Measurements from ENCODE around the gene TK1. TPM values are rescaled to one million over a fixed set of nuclear protein-coding genes. Genes with fewer than 3 reads are reported as not detected.

Gene TK1
- total RNA-seq, 4 donors from 2014 or later = 1.0 to 9.1 (median 7.0) TPM

DNA sequence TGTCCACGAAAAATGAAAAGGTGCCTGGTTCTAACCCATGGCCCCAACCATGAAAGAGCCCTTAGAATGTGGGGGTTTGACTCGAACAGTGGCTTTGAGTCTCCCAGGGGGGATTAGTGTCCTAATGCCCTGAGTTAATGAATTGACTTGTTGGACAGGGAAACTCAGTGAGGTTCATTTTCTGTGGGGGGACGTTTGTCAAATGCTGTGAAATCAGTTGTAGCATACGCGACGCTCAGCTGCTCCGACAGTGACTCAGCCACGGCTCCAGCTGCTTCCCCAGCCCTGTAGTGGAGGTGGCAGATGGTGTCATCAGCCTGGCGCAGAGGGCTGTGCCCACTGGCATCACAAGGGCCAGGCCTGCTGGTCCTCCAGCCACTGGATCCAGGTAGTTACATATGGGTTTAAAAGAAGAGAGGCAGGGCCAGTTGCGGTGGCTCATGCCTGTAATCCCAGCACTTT, 40.6 kb upstream of the TK1 start:
- H3K4me1 ChIP-seq = peaks cover 20% of the 10 kb centered on the region

DNA sequence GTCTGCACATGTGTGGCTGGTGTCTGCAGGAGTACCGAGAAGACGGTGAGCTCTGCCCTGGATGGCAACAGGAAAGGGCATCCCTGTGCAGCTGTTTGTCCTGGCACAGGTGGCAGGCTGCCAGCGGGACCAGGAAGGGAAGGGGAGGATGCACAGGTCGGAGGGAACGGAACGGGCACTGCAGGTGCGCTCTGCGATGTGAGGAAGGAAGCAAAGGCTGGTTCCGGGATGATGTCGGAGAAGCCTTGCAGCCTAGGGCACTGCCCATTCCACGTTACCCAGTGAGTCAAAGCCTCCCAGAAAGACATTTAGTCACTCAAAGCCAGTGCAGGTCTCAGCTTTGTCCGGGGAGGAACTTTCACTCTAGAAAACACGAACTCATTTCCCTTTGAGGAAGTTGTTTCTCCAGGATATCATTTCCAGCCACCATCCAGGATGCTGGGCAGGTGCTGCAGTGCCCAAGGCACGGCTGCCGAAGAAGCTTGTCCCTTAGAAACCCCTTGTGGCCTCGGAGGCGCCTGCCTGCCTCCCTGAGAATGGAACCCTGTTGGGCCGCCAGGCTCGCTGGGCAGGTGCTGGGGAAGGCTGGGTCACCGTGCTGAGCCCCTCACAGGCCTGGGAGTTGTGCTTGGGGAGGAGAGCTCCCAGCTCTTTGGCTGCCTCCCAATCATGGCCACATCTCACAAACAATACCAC, 40.1 kb upstream of the TK1 start:
- no peaks in the 10 kb centered on the region for H3K9me3 ChIP-seq
- no peaks in the 10 kb centered on the region for H3K36me3 ChIP-seq
- WGBS = 69% methylated on average over 15 of the region's 20 CpGs
- H3K27me3 ChIP-seq = peaks cover 27% of the 10 kb centered on the region
- peaks cover 15% of the 10 kb centered on the region for H3K4me1 ChIP-seq
- H3K27ac ChIP-seq = no peak overlapping the region
- TF ChIP-seq EP300 (IDR thresholded peaks at IDR 0.05) (no peak), POLR2A (IDR thresholded peaks at IDR 0.05) (no peak), POLR2AphosphoS5 (IDR thresholded peaks at IDR 0.05) (no peak)
- TF ChIP-seq, protein P1, sequence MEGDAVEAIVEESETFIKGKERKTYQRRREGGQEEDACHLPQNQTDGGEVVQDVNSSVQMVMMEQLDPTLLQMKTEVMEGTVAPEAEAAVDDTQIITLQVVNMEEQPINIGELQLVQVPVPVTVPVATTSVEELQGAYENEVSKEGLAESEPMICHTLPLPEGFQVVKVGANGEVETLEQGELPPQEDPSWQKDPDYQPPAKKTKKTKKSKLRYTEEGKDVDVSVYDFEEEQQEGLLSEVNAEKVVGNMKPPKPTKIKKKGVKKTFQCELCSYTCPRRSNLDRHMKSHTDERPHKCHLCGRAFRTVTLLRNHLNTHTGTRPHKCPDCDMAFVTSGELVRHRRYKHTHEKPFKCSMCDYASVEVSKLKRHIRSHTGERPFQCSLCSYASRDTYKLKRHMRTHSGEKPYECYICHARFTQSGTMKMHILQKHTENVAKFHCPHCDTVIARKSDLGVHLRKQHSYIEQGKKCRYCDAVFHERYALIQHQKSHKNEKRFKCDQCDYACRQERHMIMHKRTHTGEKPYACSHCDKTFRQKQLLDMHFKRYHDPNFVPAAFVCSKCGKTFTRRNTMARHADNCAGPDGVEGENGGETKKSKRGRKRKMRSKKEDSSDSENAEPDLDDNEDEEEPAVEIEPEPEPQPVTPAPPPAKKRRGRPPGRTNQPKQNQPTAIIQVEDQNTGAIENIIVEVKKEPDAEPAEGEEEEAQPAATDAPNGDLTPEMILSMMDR (IDR thresholded peaks at IDR 0.05) = no peak
- no peak overlapping the region for H3K4me3 ChIP-seq
- no peak for DNase-seq (ENCODE audit: low spot score in 2 of 2)

More for the DNA sequence above, 40.6 kb upstream of the TK1 start:
- 75% methylated on average over 9 of the region's 10 CpGs for WGBS
- Histone ChIP-seq H3K9me3 (no peaks in the 10 kb centered on the region), H3K4me3 (no peak overlapping the region), H3K36me3 (no peaks in the 10 kb centered on the region), H3K27me3 (peaks cover 33% of the 10 kb centered on the region), H3K27ac (no peak overlapping the region)
- DNase-seq (ENCODE audit: low spot score in 2 of 2) = no peak
- TF ChIP-seq, protein P1 (IDR thresholded peaks at IDR 0.05) = no peak
- TF ChIP-seq POLR2AphosphoS5 (IDR thresholded peaks at IDR 0.05) = no peak
- TF ChIP-seq EP300 (IDR thresholded peaks at IDR 0.05) = no peak
- no peak for TF ChIP-seq POLR2A (IDR thresholded peaks at IDR 0.05)

DNA sequence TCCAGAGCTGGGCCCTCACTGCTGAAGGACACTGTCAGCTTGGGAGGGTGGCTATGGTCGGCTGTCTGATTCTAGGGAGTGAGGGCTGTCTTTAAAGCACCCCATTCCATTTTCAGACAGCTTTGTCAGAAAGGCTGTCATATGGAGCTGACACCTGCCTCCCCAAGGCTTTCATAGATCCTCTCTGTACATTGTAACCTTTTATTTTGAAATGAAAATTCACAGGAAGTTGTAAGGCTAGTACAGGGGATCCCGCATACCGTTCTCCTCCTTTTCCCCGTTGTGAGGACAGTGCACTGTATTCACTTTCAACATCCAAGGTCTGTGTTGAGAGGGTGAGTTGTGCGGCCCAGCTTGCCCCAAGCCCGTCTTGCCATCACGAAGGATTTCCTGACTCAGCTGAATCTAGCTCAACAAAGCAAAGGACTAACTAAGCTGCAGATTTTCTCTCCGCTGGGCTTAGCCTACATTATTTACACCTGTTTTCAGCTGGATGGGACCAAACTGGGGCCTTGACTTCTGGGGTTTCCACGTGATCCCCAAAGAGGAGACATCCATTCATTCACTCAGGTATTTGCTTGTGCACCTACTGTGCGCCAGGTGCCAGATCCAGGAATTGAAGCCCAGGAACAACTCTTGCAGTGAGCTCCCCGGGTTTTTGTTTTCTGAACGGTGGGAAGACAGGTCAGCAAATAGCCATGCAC, 39.4 kb upstream of the TK1 start:
- H3K27ac ChIP-seq = no peak overlapping the region
- H3K9me3 ChIP-seq = no peaks in the 10 kb centered on the region
- TF ChIP-seq EP300 (IDR thresholded peaks at IDR 0.05) (no peak), POLR2A (IDR thresholded peaks at IDR 0.05) (no peak), POLR2AphosphoS5 (IDR thresholded peaks at IDR 0.05) (no peak)
- TF ChIP-seq, protein P1 (IDR thresholded peaks at IDR 0.05) = no peak
- no peak overlapping the region for H3K4me3 ChIP-seq
- peaks cover 9% of the 10 kb centered on the region for H3K4me1 ChIP-seq
- peaks cover 20% of the 10 kb centered on the region for H3K27me3 ChIP-seq
- no peak for DNase-seq (ENCODE audit: low spot score in 2 of 2)
- WGBS = 74% methylated on average over 12 of the region's 12 CpGs
- no peaks in the 10 kb centered on the region for H3K36me3 ChIP-seq

DNA sequence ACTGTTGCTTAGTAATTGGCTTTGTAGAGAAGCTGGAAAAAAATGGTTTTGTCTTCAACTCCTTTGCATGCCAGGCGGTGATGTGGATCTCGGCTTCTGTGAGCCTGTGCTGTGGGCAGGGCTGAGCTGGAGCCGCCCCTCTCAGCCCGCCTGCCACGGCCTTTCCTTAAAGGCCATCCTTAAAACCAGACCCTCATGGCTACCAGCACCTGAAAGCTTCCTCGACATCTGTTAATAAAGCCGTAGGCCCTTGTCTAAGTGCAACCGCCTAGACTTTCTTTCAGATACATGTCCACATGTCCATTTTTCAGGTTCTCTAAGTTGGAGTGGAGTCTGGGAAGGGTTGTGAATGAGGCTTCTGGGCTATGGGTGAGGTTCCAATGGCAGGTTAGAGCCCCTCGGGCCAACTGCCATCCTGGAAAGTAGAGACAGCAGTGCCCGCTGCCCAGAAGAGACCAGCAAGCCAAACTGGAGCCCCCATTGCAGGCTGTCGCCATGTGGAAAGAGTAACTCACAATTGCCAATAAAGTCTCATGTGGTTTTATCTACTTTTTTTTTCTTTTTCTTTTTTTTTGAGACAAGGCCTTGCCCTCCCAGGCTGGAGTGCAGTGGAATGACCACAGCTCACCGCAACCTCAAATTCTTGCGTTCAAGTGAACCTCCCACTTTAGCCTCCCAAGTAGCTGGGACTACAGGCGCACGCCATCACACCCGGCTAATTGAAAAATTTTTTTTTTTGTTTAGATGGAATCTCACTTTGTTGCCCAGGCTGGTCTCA, 38.4 kb upstream of the TK1 start:
- Histone ChIP-seq H3K36me3 (no peaks in the 10 kb centered on the region), H3K4me3 (no peak overlapping the region), H3K4me1 (peaks cover 9% of the 10 kb centered on the region), H3K27me3 (peaks cover 11% of the 10 kb centered on the region), H3K9me3 (no peaks in the 10 kb centered on the region), H3K27ac (no peak overlapping the region)
- 90% methylated on average over 16 of the region's 16 CpGs for WGBS
- TF ChIP-seq, protein P1 (IDR thresholded peaks at IDR 0.05) = no peak
- TF ChIP-seq POLR2AphosphoS5 (IDR thresholded peaks at IDR 0.05) (no peak), EP300 (IDR thresholded peaks at IDR 0.05) (no peak), POLR2A (IDR thresholded peaks at IDR 0.05) (no peak)
- DNase-seq (ENCODE audit: low spot score in 2 of 2) = no peak

Measured in suprapubic skin (tissue), 4 donors.